ENCODE results near the gene SHMT2.

- TF ChIP-seq GATA3 (IDR thresholded peaks at IDR 0.05; ENCODE audit: low read depth, low read length) (no peak), GATA2 (IDR thresholded peaks at IDR 0.05; ENCODE audit: low read depth, low read length) (no peak)
These were observed 32.6 kb upstream of the SHMT2 start for GRCh38 chr12:57196956-57197355.

Data from SH-SY5Y (cell line).